GM12801 (cell line): ENCODE data around the gene GRK3.

Source experiments
- CTCF ChIP-seq: IDR thresholded peaks from one replicate; pipeline ENCODE4 v1.5.1; 2011; ENCODE audit warnings: control low read depth; ENCODE audit not compliant: insufficient read length; ENCODE audit errors: extremely low read depth

Gene GRK3

DNA sequence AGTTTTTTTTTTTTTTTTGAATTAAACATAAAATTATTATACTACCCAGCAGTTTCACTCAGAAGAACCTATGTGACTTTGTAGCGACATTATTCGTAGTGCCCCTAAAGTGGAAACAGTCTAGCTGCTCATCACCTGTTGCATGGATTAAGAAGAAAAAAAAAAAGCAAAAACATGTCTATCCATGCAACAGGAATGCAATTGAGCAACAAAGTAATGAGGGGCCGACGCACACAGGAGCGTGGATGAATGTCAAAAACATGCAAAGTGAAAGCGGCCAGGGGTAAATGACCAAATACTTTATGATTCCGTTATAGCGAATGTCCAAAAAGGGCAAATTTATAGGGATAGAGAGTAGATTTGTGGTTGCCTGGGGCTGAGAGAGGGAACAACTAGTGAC lies 193.8 kb downstream of the GRK3 start:
- TF ChIP-seq CTCF, result no peak

- TF ChIP-seq CTCF, result no peak
Measured at GRCh38 chr22:25759825-25760231, 195.4 kb downstream of the GRK3 start.

DNA sequence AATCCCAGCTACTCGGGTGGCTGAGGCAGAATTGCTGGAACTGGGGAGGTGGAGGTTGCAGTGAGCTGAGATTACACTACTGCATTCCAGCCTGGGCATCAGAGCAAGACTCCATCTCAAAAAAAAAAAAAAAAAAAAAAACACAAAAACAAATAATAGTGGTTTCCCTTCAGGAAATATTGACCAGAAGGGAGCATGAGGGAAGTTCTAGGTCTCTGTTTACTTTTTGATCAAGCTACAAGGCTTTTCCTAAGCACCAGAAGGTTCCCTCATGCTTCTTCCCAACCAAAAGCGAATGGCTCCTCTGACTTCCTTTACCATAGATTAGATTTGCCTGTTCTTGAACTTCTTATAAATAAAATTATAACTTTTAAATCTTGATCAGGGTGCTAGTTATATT lies 195.8 kb downstream of the GRK3 start:
- no peak for TF ChIP-seq CTCF

- no peak for TF ChIP-seq CTCF
Measured at GRCh38 chr22:25760848-25761595, 196.5 kb downstream of the GRK3 start.

- no peak for TF ChIP-seq CTCF
Measured at GRCh38 chr22:25762147-25762546, 197.7 kb downstream of the GRK3 start.

- TF ChIP-seq CTCF, result no peak
Measured at GRCh38 chr22:25763239-25763777, 198.8 kb downstream of the GRK3 start.

DNA sequence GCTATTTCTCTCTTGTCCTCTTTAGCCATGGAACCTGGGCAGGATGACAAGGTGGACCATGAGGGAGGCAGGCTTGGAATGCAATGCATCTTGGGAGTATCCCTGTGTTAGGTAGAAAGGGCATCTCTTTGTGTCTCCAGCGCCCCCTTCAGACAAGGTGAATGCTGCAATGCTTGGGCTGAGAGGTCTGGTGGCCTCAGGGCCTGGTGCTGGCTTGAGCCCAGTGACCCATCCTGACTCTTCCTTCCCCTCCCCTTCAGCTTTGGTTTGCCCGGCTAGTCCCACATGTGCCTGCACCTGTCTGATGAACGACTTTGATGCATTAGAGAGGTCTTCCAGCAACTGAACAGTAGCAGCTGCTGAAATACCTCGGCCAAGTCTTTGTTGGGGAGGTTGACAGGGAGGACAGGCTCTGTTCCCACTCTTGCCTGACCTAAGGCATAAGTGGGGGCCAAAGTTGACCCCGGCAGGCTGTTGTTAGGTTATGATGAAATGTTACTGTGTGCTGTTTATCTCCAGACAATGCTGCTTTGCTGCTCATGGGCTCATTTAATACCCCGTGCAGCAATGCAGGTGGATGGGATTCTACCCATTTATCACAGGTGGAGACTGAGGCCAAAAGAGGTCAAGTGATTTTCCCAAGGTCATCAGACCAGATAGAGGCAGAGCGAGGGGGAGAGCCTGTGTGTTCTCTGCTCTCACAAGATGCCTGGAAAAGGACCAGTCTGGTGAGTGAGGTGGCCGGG lies 200.0 kb downstream of the GRK3 start:
- TF ChIP-seq CTCF, result no peak
